Esophagus (tissue), 2 donors: ENCODE results near the gene AP4M1. TPM values are rescaled to one million over a fixed set of nuclear protein-coding genes. Genes with fewer than 3 reads are reported as not detected.
A peak's percentile ranks its signal among the peaks of the same experiment; 100 is the strongest.

ENCODE experiments used
- H3K27ac ChIP-seq, 2 donors: one replicate each; pipeline ENCODE4 v1.5.1; 2013; ENCODE audit warnings: low read depth in 2 of 2, mild to moderate bottlenecking in 2 of 2, inconsistent platforms in 1 of 2, low read length in 1 of 2, moderate library complexity in 1 of 2
- H3K27me3 ChIP-seq, 2 donors: one replicate each; pipeline ENCODE4 v1.6.1; 2013; ENCODE audit warnings: low read length in 2 of 2, control low read depth in 1 of 2, mild to moderate bottlenecking in 1 of 2; ENCODE audit not compliant: insufficient read depth in 2 of 2, control insufficient read depth in 1 of 2
- H3K36me3 ChIP-seq, 2 donors: one replicate each; pipeline ENCODE4 v1.6.1; 2013; ENCODE audit warnings: low read length in 1 of 2; ENCODE audit not compliant: control insufficient read depth in 2 of 2, insufficient read depth in 2 of 2
- H3K4me1 ChIP-seq, 2 donors: one replicate each; pipeline ENCODE4 v1.6.1; 2013; ENCODE audit warnings: low read length in 1 of 2; ENCODE audit not compliant: control insufficient read depth in 2 of 2, insufficient read depth in 2 of 2
- H3K4me3 ChIP-seq, 2 donors: one replicate each; pipeline ENCODE4 v1.5.1; 2013; ENCODE audit warnings: low read length in 2 of 2, mild to moderate bottlenecking in 2 of 2, low read depth in 1 of 2, moderate library complexity in 1 of 2
- H3K9me3 ChIP-seq, 2 donors: one replicate each; pipeline ENCODE4 v1.6.1; 2013; ENCODE audit warnings: mild to moderate bottlenecking in 2 of 2, low read depth in 1 of 2, low read length in 1 of 2, moderate library complexity in 1 of 2; ENCODE audit not compliant: control insufficient read depth in 2 of 2, insufficient read depth in 1 of 2
- WGBS, 2 donors: extraction: QIAGEN DNeasy Blood & Tissue Kit; methylation state at CpG; one replicate each; pipeline ENCODE4 v1.1.7; 2013; 5-methylcytosine and 5-hydroxymethylcytosine counted together
- polyA plus RNA-seq, 2 donors: library from polyadenylated mRNA; stranded (reverse); fragments of 200-250 nt; gene quantifications; one replicate each; pipeline ENCODE4 v1.2.3, GENCODE V29; 2013
- donor health status: healthy with polysubstance abuse.
- donor health status: Bipolar disorder and iron deficiency.

Gene AP4M1
- polyA plus RNA-seq, 2 donors: 17.3 to 19.3 TPM

DNA sequence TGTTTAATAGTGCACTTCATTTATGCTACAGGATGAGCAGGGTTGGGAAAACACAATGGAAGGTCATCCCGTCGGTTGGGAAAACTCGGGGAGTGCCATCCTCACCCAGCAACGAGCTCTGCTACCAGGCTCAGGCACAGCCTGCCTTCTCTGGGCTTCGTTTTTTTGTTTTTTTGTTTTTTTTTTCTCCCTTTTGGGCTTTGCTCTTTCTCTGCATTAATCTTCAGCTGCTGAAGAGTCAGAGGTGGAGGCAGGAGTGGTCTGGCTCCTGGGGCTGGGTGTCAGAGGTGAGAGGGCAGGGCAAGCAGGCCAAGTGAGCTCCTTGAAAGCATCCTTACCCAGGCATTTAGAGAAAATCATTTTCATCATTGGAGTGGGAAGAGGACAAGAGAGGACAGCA lies 31.5 kb upstream of the AP4M1 start:
- H3K36me3 ChIP-seq: peaks cover 34 to 44% of the 10 kb centered on the region in 2 donors
- H3K9me3 ChIP-seq: peaks cover 13 to 31% of the 10 kb centered on the region in 2 donors
- WGBS, 2 donors: 94 to 96% methylated on average over 5 of the region's 5 CpGs
- H3K27ac ChIP-seq: no peak overlapping the region
- no peak overlapping the region for H3K4me3 ChIP-seq
- no peaks in the 10 kb centered on the region for H3K27me3 ChIP-seq
- H3K4me1 ChIP-seq: no peaks in the 10 kb centered on the region

DNA sequence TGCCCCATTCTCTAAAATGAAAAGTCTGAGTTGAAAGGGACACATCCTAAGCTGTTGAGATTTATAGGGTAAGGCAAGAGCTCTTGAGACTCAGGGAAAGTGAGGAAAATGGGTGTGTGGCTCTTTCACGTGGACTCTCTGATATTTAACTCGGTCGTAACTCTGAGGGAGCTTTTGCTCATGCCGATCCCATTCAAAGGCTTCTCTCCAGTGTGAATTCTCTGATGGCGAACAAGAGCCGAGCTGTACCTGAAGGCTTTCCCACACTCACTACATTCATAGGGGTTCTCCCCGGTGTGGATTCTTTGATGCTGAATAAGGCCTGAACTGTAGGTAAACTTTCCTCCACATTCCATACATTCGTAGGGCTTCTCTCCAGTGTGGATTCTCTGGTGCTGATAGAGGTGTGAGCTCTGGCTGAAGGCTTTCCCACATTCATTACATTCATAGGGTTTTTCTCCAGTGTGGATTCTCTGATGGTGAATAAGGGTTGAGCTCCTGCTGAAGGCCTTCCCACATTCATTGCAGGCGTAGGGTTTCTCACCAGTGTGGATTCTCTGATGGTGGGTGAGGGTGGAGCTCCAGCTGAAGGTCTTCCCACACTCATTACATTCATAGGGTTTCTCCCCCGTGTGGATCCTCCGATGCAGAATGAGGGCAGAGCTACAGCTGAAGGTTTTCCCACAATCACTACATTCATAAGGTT lies 30.3 kb upstream of the AP4M1 start:
- H3K27me3 ChIP-seq: no peaks in the 10 kb centered on the region
- H3K27ac ChIP-seq: no peak overlapping the region
- H3K36me3 ChIP-seq: peaks cover 41 to 52% of the 10 kb centered on the region in 2 donors
- no peaks in the 10 kb centered on the region for H3K4me1 ChIP-seq
- H3K4me3 ChIP-seq: no peak overlapping the region
- WGBS, 2 donors: 98% methylated on average over 11 of the region's 11 CpGs
- H3K9me3 ChIP-seq: peaks cover 13 to 36% of the 10 kb centered on the region in 2 donors

DNA sequence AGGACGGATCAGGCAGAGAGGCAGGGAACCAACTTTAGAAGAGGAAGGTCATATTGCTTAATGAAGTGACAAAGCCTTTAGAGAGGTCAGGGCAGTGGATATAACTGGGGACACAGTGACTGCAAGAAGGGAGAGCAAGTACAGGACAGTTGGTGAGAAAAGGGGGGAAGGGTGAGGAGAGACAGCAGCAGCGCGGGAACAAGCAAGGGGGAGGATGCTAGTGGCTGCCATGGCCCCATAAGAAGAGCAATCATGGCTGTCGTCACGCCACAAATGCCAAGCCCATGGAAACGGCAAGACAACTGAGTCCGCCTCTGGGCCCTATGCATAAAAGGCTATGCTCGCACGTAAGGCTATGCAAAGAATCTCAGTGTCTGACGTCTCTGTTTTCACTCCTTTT lies 29.0 kb upstream of the AP4M1 start:
- Histone ChIP-seq H3K9me3 (peaks cover 13 to 36% of the 10 kb centered on the region in 2 donors), H3K4me1 (no peaks in the 10 kb centered on the region), H3K36me3 (peaks cover 43 to 59% of the 10 kb centered on the region in 2 donors), H3K4me3 (no peak overlapping the region), H3K27me3 (no peaks in the 10 kb centered on the region), H3K27ac (no peak overlapping the region)
- WGBS, 2 donors: 97 to 99% methylated on average over 10 of the region's 10 CpGs

DNA sequence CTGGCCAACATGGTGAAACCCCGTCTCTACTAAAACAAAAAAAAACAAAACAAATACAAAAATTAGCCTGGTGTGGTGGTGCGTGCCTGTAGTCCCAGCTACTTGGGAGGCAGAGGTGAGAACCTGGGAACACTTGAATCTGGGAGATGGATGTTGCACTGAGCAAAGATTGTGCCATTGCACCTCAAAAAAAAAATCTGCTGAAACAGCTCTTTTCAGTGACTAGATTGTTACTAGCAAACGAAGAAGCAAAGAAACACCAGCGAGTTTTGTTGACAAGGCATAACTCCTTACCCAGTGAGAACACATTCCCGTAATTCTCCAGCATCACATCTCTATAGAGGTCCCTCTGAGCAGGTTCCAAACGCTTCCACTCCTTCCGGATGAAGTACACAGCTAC lies 26.6 kb upstream of the AP4M1 start:
- Histone ChIP-seq H3K27ac (no peak overlapping the region), H3K36me3 (peaks cover 46 to 63% of the 10 kb centered on the region in 2 donors), H3K4me1 (no peaks in the 10 kb centered on the region), H3K9me3 (peaks cover 13 to 36% of the 10 kb centered on the region in 2 donors), H3K4me3 (no peak overlapping the region), H3K27me3 (no peaks in the 10 kb centered on the region)
- WGBS, 2 donors: 95 to 96% methylated on average over 7 of the region's 7 CpGs

DNA sequence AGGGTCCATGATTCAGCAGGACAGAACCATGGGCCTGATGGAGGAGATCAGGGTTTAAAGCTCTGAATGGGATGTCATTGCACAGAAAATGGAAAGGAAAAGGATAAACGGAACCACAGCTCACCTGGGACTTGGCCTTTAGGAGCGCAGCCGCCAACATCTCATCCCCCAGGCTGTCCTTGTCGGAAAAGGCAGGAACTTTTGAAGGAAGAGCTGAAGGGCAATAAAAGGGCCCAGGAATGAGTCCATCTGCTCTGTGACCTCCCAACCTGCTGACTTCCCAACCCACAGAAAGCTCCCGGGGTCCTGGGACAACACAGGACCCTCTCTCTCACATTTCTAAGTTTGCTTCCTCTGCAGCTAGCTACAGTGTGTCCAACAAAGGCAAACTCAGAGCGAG lies 26.0 kb upstream of the AP4M1 start:
- Histone ChIP-seq H3K27ac (no peak overlapping the region), H3K4me1 (peaks cover 0 to 3% of the 10 kb centered on the region in 2 donors), H3K27me3 (no peaks in the 10 kb centered on the region), H3K9me3 (peaks cover 13 to 30% of the 10 kb centered on the region in 2 donors), H3K4me3 (no peak overlapping the region), H3K36me3 (peaks cover 46 to 61% of the 10 kb centered on the region in 2 donors)
- WGBS, 2 donors: 94 to 95% methylated on average over 6 of the region's 6 CpGs

DNA sequence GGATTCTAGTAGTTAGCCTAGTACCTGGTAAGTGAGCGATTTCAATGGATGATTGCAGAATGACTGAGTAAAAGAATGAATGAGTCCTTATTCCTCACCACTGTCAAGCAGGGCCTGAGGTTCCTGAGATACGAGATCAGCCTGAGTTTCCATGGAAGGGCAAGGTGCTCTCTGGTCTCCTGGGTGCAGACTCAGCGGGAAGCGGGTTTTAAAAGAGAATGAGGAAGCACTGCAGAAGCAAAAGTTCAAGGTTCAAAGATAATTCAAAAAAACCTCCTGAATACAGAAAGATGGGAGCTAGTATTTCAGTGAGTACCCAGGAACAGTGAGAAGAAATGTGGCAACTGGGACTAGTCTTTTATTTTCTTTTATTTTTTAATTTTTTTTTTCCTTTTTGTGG lies 24.2 kb upstream of the AP4M1 start:
- no peak overlapping the region for H3K27ac ChIP-seq
- no peaks in the 10 kb centered on the region for H3K27me3 ChIP-seq
- H3K4me3 ChIP-seq: no peak overlapping the region
- H3K9me3 ChIP-seq: peaks cover 5 to 14% of the 10 kb centered on the region in 2 donors
- peaks cover 35 to 43% of the 10 kb centered on the region in 2 donors for H3K36me3 ChIP-seq
- WGBS, 2 donors: 86 to 97% methylated on average over 4 of the region's 4 CpGs
- peaks cover 2 to 3% of the 10 kb centered on the region in 2 donors for H3K4me1 ChIP-seq

DNA sequence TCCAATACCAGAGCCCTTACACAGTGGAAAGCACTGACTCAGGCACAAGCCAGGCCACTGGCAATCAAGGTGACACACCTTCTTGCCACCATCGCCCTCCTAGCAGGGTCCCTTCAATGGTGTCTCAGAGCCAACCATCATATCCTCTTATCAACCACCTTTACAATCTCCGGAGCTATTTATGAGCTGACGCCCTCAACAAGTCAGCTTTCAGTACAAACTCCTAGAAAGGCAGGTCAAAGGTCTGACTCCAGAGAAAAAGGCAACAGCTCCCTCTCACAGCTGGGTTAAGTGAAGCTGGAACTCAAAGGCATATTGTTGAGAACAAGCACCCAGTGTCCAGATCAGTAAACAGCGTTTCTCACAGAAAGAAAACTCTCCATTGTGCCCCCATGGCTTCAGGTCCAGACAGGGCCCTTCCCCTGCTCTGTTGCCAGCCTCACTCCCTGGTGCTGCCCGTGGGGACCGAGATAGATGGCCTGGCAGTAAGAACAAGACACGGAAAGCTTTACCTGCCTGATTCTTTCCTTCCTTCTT lies 22.4 kb upstream of the AP4M1 start:
- Histone ChIP-seq H3K4me3 (no peak overlapping the region), H3K27me3 (no peaks in the 10 kb centered on the region), H3K9me3 (peaks cover 0 to 5% of the 10 kb centered on the region in 2 donors), H3K4me1 (peaks cover 2 to 3% of the 10 kb centered on the region in 2 donors), H3K36me3 (peaks cover 19 to 25% of the 10 kb centered on the region in 2 donors), H3K27ac (no peak overlapping the region)
- WGBS, 2 donors: 74 to 81% methylated on average over 7 of the region's 7 CpGs

DNA sequence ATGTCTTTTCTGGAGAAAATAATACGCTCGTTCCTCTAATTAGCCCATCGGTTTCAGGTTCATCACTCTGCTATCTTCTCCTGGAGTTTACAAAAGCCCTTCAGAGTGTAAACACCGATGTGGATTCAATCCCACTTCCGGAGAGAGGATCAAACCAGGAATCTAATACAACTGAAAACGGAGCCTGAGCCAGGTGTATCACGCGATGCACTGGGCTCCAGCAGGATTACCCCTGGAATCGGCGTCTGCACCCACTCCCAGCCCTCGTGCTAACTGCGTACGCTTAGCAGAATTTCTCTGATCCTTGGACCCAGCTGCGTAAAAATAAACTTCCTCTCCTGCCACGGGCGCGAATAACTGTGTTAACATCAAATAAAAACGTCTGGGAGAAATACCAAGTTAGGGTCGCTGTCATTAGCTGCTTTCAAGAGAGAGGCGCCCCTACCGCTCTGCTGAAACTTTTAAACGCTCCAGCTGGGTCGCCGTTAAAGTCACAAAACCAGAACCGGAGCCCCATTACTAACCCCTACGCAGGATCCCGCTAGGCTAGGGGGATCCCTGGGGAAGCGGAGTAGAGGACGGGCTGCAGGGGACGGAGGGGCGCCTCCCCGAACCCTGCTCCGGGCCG lies 20.4 kb upstream of the AP4M1 start:
- peak overlapping the region; percentile 93 to 94 for H3K4me3 ChIP-seq
- WGBS, 2 donors: 2% methylated on average over 34 of the region's 34 CpGs
- H3K27ac ChIP-seq: peak overlapping the region; percentile 82 to 90
- peaks cover 6 to 12% of the 10 kb centered on the region in 2 donors for H3K36me3 ChIP-seq
- H3K9me3 ChIP-seq: no peaks in the 10 kb centered on the region
- H3K4me1 ChIP-seq: peaks cover 2 to 3% of the 10 kb centered on the region in 2 donors
- H3K27me3 ChIP-seq: no peaks in the 10 kb centered on the region

DNA sequence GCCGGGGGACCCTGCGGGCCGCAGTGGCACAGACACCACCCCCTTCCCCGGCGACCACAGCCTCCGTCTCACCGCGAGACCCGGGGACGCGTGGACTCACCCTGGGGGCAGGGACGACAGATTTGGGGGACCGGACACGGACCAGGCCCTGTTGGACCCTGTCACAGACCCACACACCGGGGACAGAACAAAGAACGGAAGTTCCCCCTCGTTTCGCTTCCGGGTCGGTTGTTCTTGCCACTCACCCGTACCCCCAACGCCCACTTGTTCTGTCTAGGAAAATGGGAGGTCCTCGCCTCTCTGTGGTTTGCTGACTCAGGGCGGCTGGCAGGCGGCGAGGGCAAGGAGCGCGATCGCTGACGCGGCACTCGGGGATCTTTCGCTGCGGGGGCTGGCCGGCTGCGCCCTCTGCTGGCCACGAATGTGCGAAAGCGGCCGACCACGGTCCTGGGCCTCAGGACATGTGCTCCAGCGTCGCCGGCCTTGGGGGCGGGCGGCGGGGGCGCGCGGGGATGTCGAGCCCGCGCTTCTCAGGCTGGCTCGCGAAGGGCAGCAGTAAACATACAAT lies 19.8 kb upstream of the AP4M1 start, which contains the start of gene ZNF3:
Gene ZNF3, minus strand, starts transcription at position 189 of the 568 bp plus-strand sequence. CDS start 4,366 bp downstream, outside the sequence.
- Histone ChIP-seq H3K27me3 (no peaks in the 10 kb centered on the region), H3K36me3 (peaks cover 6 to 10% of the 10 kb centered on the region in 2 donors), H3K4me1 (peaks cover 2 to 3% of the 10 kb centered on the region in 2 donors), H3K9me3 (no peaks in the 10 kb centered on the region), H3K4me3 (peak within 1 kb of the TSS; percentile 93 to 94), H3K27ac (peak within 1 kb of the TSS; percentile 82 to 90)
- 1% methylated on average over 45 to 55 of the region's 55 CpGs for WGBS, 2 donors
